CD4-positive, alpha-beta T cell (primary cell): Measurements from ENCODE around the gene SSBP2. TPM values are rescaled to one million over a fixed set of nuclear protein-coding genes. Genes with fewer than 3 reads are reported as not detected.
"Not testable (repeated sequence)": the region's sequence is repeated elsewhere in the genome, so short reads cannot be mapped to it uniquely, and the experiment has no call there.

ENCODE experiments used
- ATAC-seq: fragments of 200-7000 bp; cut with Tn5 transposase; one replicate; pipeline ENCODE4 v1.10.0; 2022; ENCODE audit warnings: mild to moderate bottlenecking; ENCODE audit not compliant: poor library complexity
- CTCF ChIA-PET: fragments of 350-600 bp; sonication (Branson Sonifier 250); formaldehyde crosslinking; loops from one replicate; lab custom pipeline; 2021; ENCODE audit warnings: antibody characterized with exemption, inconsistent platforms; lab: Charles Lee
- POLR2A ChIA-PET: fragments of 350-600 bp; sonication (Branson Sonifier 250); formaldehyde crosslinking; loops from one replicate; lab custom pipeline; 2021; ENCODE audit warnings: antibody characterized with exemption, inconsistent platforms; lab: Charles Lee
- DNase-seq, 14 experiments: peaks; one replicate each; pipeline ENCODE4 v3.0.0-alpha.2; 2013 to 2020; ENCODE audit warnings: mixed read lengths in 2 of 14
- H3K27ac ChIP-seq, 2 donors: one replicate each; pipeline versions ENCODE4 v1.5.1 to v1.7.0; 2013; ENCODE audit warnings: low read length in 2 of 2, low read depth in 1 of 2, mild to moderate bottlenecking in 1 of 2
- H3K27me3 ChIP-seq, 2 experiments: 1 replicate in 1 of 2; 2 replicates in 1 of 2; pipeline versions ENCODE4 v1.6.1 to v1.7.0; 2013; ENCODE audit warnings: low read length in 2 of 2, control low read depth in 1 of 2, mild to moderate bottlenecking in 1 of 2, moderate library complexity in 1 of 2; ENCODE audit not compliant: insufficient read depth in 2 of 2, control insufficient read depth in 1 of 2
- H3K36me3 ChIP-seq: one replicate; pipeline ENCODE4 v1.6.1; 2013; ENCODE audit warnings: low read length, control low read depth; ENCODE audit not compliant: insufficient read depth
- H3K4me1 ChIP-seq: one replicate; pipeline ENCODE4 v1.6.1; 2013; ENCODE audit warnings: low read length, control low read depth; ENCODE audit not compliant: insufficient read depth
- H3K4me3 ChIP-seq: one replicate; pipeline ENCODE4 v1.5.1; 2013; ENCODE audit warnings: mild to moderate bottlenecking, low read length, moderate library complexity
- H3K9me3 ChIP-seq, 2 experiments: 1 replicate in 1 of 2; 2 replicates in 1 of 2; pipeline versions ENCODE4 v1.6.1 to v1.7.0; 2013; ENCODE audit warnings: low read length in 2 of 2, mild to moderate bottlenecking in 2 of 2, control low read depth in 1 of 2, moderate library complexity in 1 of 2; ENCODE audit not compliant: control insufficient read depth in 1 of 2, insufficient read depth in 1 of 2
- H3K27ac Mint-ChIP-seq: one replicate; pipeline ENCODE4 v1.8.0; 2020; ENCODE audit warnings: mixed read lengths
- H3K27me3 Mint-ChIP-seq: one replicate; pipeline ENCODE4 v1.8.0; 2021; ENCODE audit warnings: mixed read lengths
- H3K36me3 Mint-ChIP-seq: one replicate; pipeline ENCODE4 v1.8.0; 2021; ENCODE audit warnings: low read depth, mixed read lengths
- H3K4me1 Mint-ChIP-seq: one replicate; pipeline ENCODE4 v1.8.0; 2021; ENCODE audit warnings: low read depth, mixed read lengths
- H3K4me3 Mint-ChIP-seq: one replicate; pipeline ENCODE4 v1.8.0; 2020; ENCODE audit warnings: mild to moderate bottlenecking, mixed read lengths
- H3K9me3 Mint-ChIP-seq: one replicate; pipeline ENCODE4 v1.8.0; 2020; ENCODE audit warnings: mixed read lengths
- CTCF ChIP-seq: fragments of 200-600 bp; IDR thresholded peaks from one replicate; pipeline ENCODE4 v1.8.0; 2022; ENCODE audit warnings: antibody characterized with exemption, mild to moderate bottlenecking
- intact Hi-C, 2 experiments: fragments of 100-400 bp; cut with DNase I in 1 of 2; cut with micrococcal nuclease in 1 of 2; formaldehyde crosslinking; loops; one replicate each; pipeline versions ENCODE4 v1.15.1 to v1.9.0; 2023 to 2025; cut with DNase I, micrococcal nuclease
- total RNA-seq, 174 experiments: library from RNA in 2 of 174; stranded (reverse) in 2 of 174; gene quantifications; one replicate each; pipeline ENCODE4 v1.2.3 and lab custom pipeline; 2021 to 2026

Gene SSBP2
- total RNA-seq, 2 experiments from 2014 or later: 33.5 to 36.3 TPM

- Histone ChIP-seq H3K36me3 (no peaks in the 10 kb centered on the region), H3K27ac (no peak overlapping the region), H3K9me3 (no peaks in the 10 kb centered on the region), H3K4me1 (no peaks in the 10 kb centered on the region), H3K27me3 (no peaks in the 10 kb centered on the region), H3K4me3 (no peak overlapping the region)
- no peak for TF ChIP-seq CTCF
- intact Hi-C loops: no loop called here
- DNase-seq (no peak), ATAC-seq (no peak)
- POLR2A ChIA-PET: no interaction called here
- Mint-ChIP-seq H3K4me1 (no peaks in the 10 kb centered on the region), H3K4me3 (no peak overlapping the region), H3K27ac (no peak overlapping the region), H3K36me3 (peaks cover 14% of the 10 kb centered on the region), H3K9me3 (no peaks in the 10 kb centered on the region), H3K27me3 (no peaks in the 10 kb centered on the region)
- CTCF ChIA-PET: interaction anchor here (0.6 kb wide), 1 partner anchor 22 kb away, joined by 3 read pairs; no protein-coding TSS in a partner anchor
Observed at GRCh38 chr5:81488862-81489261, 262.0 kb downstream of the SSBP2 start.

DNA sequence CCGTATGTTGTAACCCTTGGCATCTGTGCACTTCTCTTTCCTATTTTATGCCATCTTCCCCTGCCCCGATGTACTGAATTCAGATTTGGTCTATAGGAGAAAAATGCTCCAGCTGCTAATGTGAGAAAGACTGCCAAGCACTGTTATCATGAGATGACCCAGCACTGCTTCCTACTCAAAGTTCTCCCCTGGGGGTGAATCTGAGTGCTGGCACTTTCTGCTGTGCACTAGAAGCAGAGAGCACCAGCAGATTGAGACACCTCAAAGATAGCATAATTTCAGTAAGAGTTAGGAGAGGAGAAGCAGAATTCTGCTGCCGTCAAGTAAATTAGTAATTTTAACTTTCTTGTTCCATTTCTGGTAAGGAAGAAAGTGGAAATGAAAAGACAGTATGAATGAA, 264.2 kb downstream of the SSBP2 start:
- H3K36me3 Mint-ChIP-seq: peaks cover 26% of the 10 kb centered on the region
- H3K4me1 Mint-ChIP-seq: no peaks in the 10 kb centered on the region
- no peaks in the 10 kb centered on the region for H3K36me3 ChIP-seq
- intact Hi-C loops: no loop called here
- no peak for ATAC-seq
- ChIA-PET POLR2A (interaction anchor here (0.7 kb wide), 1 partner anchor 365 kb away, joined by 3 read pairs; no protein-coding TSS in a partner anchor), CTCF (no interaction called here)
- H3K9me3 Mint-ChIP-seq: no peaks in the 10 kb centered on the region
- H3K4me3 ChIP-seq: no peak overlapping the region
- no peaks in the 10 kb centered on the region for H3K27me3 ChIP-seq
- no peaks in the 10 kb centered on the region for H3K9me3 ChIP-seq
- no peak for DNase-seq
- no peak overlapping the region for H3K27ac Mint-ChIP-seq
- no peak overlapping the region for H3K4me3 Mint-ChIP-seq
- H3K27ac ChIP-seq: no peak overlapping the region
- no peaks in the 10 kb centered on the region for H3K27me3 Mint-ChIP-seq
- H3K4me1 ChIP-seq: no peaks in the 10 kb centered on the region
- TF ChIP-seq CTCF: no peak

DNA sequence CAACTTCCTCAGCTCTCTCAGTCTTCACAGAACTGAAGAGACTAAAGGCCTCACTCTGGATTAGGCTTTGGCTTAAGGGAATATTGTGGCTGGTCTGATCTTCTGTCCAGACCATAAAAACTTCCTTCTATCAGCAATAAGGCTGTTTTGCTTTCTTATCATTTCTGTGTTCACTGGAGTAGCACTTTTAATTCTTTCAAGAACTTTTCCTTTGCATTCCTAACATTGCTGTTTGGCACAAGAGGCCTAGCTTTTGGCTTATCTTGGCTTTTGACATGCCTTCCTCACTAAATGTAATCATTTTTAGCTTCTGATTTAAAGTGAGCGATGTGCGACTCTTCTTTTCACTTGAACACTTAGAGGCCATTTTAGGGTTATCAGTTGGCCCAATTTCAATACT, 268.3 kb downstream of the SSBP2 start:
- Mint-ChIP-seq H3K27me3 (no peaks in the 10 kb centered on the region), H3K4me1 (no peaks in the 10 kb centered on the region), H3K9me3 (no peaks in the 10 kb centered on the region), H3K36me3 (peaks cover 14% of the 10 kb centered on the region), H3K27ac (no peak overlapping the region), H3K4me3 (no peak overlapping the region)
- Histone ChIP-seq H3K4me3 (no peak overlapping the region), H3K4me1 (no peaks in the 10 kb centered on the region), H3K27ac (no peak overlapping the region), H3K9me3 (no peaks in the 10 kb centered on the region), H3K27me3 (no peaks in the 10 kb centered on the region), H3K36me3 (no peaks in the 10 kb centered on the region)
- DNase-seq (no peak), ATAC-seq (no peak)
- ChIA-PET CTCF (interaction anchor here (0.6 kb wide), 1 partner anchor 150 kb away, joined by 3 read pairs; no protein-coding TSS in a partner anchor), POLR2A (no interaction called here)
- intact Hi-C loops: no loop called here
- no peak for TF ChIP-seq CTCF

GRCh38 chr5:81473395-81473794, 277.5 kb downstream of the SSBP2 start:
- H3K4me3 Mint-ChIP-seq, H3K4me1 Mint-ChIP-seq, H3K27me3 Mint-ChIP-seq, H3K27ac ChIP-seq, CTCF ChIA-PET, H3K4me3 ChIP-seq, intact Hi-C loops, H3K9me3 Mint-ChIP-seq, DNase-seq, H3K27me3 ChIP-seq, ATAC-seq, POLR2A ChIA-PET, H3K27ac Mint-ChIP-seq, H3K4me1 ChIP-seq, H3K9me3 ChIP-seq: not testable (repeated sequence)
- H3K36me3 Mint-ChIP-seq: peaks cover 53% of the 10 kb centered on the region
- H3K36me3 ChIP-seq: peaks cover 15% of the 10 kb centered on the region
